Neuronal stem cell (in vitro differentiated cells): ENCODE data around the gene RNF114.
A peak's percentile ranks its signal among the peaks of the same experiment; 100 is the strongest.
"Not testable (repeated sequence)": the region's sequence is repeated elsewhere in the genome, so short reads cannot be mapped to it uniquely, and the experiment has no call there.

Source experiments
- DNase-seq: peaks from one replicate; pipeline ENCODE4 v3.0.0-alpha.2; 2013; ENCODE audit warnings: low spot score
- H2AFZ ChIP-seq: one replicate; pipeline ENCODE4 v1.6.1; 2013; ENCODE audit warnings: mild to moderate bottlenecking, low read length, inconsistent platforms
- H2AK5ac ChIP-seq: 2 replicates; pipeline ENCODE4 v1.6.1; 2013; ENCODE audit warnings: low read depth, mild to moderate bottlenecking, inconsistent platforms, low read length, moderate library complexity, mixed read lengths
- H2BK120ac ChIP-seq: 2 replicates; pipeline ENCODE4 v1.6.1; 2013; ENCODE audit warnings: low read depth, mild to moderate bottlenecking, inconsistent platforms, low read length, moderate library complexity, mixed read lengths
- H2BK12ac ChIP-seq: one replicate; pipeline ENCODE4 v1.6.1; 2013; ENCODE audit warnings: low read length, inconsistent platforms
- H2BK15ac ChIP-seq: 2 replicates; pipeline ENCODE4 v1.6.1; 2013; ENCODE audit warnings: mild to moderate bottlenecking, low read length, inconsistent platforms, mixed read lengths
- H2BK5ac ChIP-seq: one replicate; pipeline ENCODE4 v1.6.1; 2013; ENCODE audit warnings: inconsistent platforms, mild to moderate bottlenecking, low read length, moderate library complexity
- H3K14ac ChIP-seq: one replicate; pipeline ENCODE4 v1.6.1; 2013; ENCODE audit warnings: low read length, inconsistent platforms
- H3K18ac ChIP-seq: 2 replicates; pipeline ENCODE4 v1.6.1; 2013; ENCODE audit warnings: low read length, inconsistent platforms
- H3K23ac ChIP-seq: 2 replicates; pipeline ENCODE4 v1.6.1; 2013; ENCODE audit warnings: low read depth, mild to moderate bottlenecking, mixed read lengths, low read length, inconsistent platforms; ENCODE audit not compliant: poor library complexity
- H3K27ac ChIP-seq: replicated peaks from 3 replicates; pipeline ENCODE4 v1.5.1; 2013; ENCODE audit warnings: low read length, inconsistent platforms
- H3K27me3 ChIP-seq, 3 experiments: 2 replicates each; pipeline ENCODE4 v1.6.1; 2013; ENCODE audit warnings: low read length in 3 of 3, mild to moderate bottlenecking in 2 of 3, inconsistent platforms in 1 of 3, low read depth in 1 of 3, mixed read lengths in 1 of 3, moderate library complexity in 1 of 3; ENCODE audit not compliant: control insufficient read depth in 3 of 3, insufficient read depth in 3 of 3
- H3K36me3 ChIP-seq, 2 donors: replicated peaks in 1 of 2; 2 replicates each; pipeline ENCODE4 v1.6.1; 2013; ENCODE audit warnings: low read length in 2 of 2; ENCODE audit not compliant: control insufficient read depth in 2 of 2, insufficient read depth in 2 of 2
- H3K4ac ChIP-seq: 2 replicates; pipeline ENCODE4 v1.6.1; 2013; ENCODE audit warnings: inconsistent platforms, mild to moderate bottlenecking, low read length, moderate library complexity
- H3K4me1 ChIP-seq, 2 donors: 1 replicate in 1 of 2; 2 replicates in 1 of 2; pipeline ENCODE4 v1.6.1; 2013; ENCODE audit warnings: low read length in 2 of 2, low read depth in 1 of 2; ENCODE audit not compliant: control insufficient read depth in 2 of 2, insufficient read depth in 1 of 2
- H3K4me2 ChIP-seq: one replicate; pipeline ENCODE4 v1.6.1; 2013; ENCODE audit warnings: mild to moderate bottlenecking, low read length, inconsistent platforms; ENCODE audit not compliant: insufficient read depth, poor library complexity, severe bottlenecking
- H3K4me3 ChIP-seq, 2 donors: 2 replicates each; pipeline ENCODE4 v1.5.1; 2013; ENCODE audit warnings: low read length in 2 of 2, mild to moderate bottlenecking in 2 of 2, inconsistent platforms in 1 of 2, moderate library complexity in 1 of 2
- H3K79me1 ChIP-seq: one replicate; pipeline ENCODE4 v1.6.1; 2013; ENCODE audit warnings: low read depth, mild to moderate bottlenecking, inconsistent platforms, low read length, moderate library complexity
- H3K9ac ChIP-seq: one replicate; pipeline ENCODE4 v1.6.1; 2013; ENCODE audit warnings: mild to moderate bottlenecking, low read depth, low read length, inconsistent platforms; ENCODE audit not compliant: poor library complexity
- H3K9me3 ChIP-seq, 2 donors: replicated peaks in 1 of 2; 2 replicates each; pipeline versions ENCODE3 to v1.6.1; 2013; ENCODE audit warnings: low read length in 2 of 2, mild to moderate bottlenecking in 2 of 2, inconsistent platforms in 1 of 2, low read depth in 1 of 2, mixed read lengths in 1 of 2, moderate library complexity in 1 of 2; ENCODE audit not compliant: control insufficient read depth in 2 of 2, insufficient read depth in 1 of 2
- H4K8ac ChIP-seq: one replicate; pipeline ENCODE4 v1.6.1; 2013; ENCODE audit warnings: low read depth, mild to moderate bottlenecking, inconsistent platforms, low read length, moderate library complexity
- H4K91ac ChIP-seq: one replicate; pipeline ENCODE4 v1.6.1; 2013; ENCODE audit warnings: low read length, low read depth, mild to moderate bottlenecking, inconsistent platforms; ENCODE audit not compliant: poor library complexity
- WGBS, 2 donors: extraction: QIAGEN DNeasy Blood & Tissue Kit; methylation state at CpG; one replicate each; pipeline ENCODE4 v1.1.7; 2013; ENCODE audit warnings: missing lambda C conversion rate in 2 of 2, mixed read lengths in 1 of 2; ENCODE audit not compliant: insufficient read length in 2 of 2, insufficient replicate concordance in 1 of 2; ENCODE audit errors: extremely low coverage in 2 of 2; 5-methylcytosine and 5-hydroxymethylcytosine counted together

The RNF114 gene

GRCh38 chr20:49990271-49990720, 54.1 kb downstream of the RNF114 start:
- Histone ChIP-seq H2BK5ac (no peak overlapping the region), H3K27me3 (no peaks in the 10 kb centered on the region), H3K27ac (peak overlapping the region; percentile 69)

GRCh38 chr20:49993301-49993751, 57.1 kb downstream of the RNF114 start:
- Histone ChIP-seq H3K9ac (no peak overlapping the region), H3K36me3 (peaks cover 0 to 3% of the 10 kb centered on the region in 2 donors), H3K4ac (no peak overlapping the region), H3K4me2 (no peak overlapping the region), H3K79me1 (no peaks in the 10 kb centered on the region), H2AFZ (no peak overlapping the region), H4K8ac (no peak overlapping the region), H3K27ac (no peak overlapping the region), H3K4me3 (no peak overlapping the region), H2BK15ac (no peak overlapping the region), H3K9me3 (no peaks in the 10 kb centered on the region), H3K18ac (no peak overlapping the region), H3K23ac (no peak overlapping the region), H2BK12ac (no peak overlapping the region), H3K4me1 (peaks cover 21 to 24% of the 10 kb centered on the region in 2 donors), H3K14ac (no peak overlapping the region), H2AK5ac (no peak overlapping the region), H3K27me3 (no peaks in the 10 kb centered on the region), H2BK5ac (no peak overlapping the region), H4K91ac (no peak overlapping the region), H2BK120ac (no peak overlapping the region)
- DNase-seq, result no peak
- no CpG with 5 or more reads among the region's 6 CpGs for WGBS, 2 donors

More at GRCh38 chr20:49990271-49990720, 54.1 kb downstream of the RNF114 start:
- H3K36me3 ChIP-seq, result peaks cover 0 to 22% of the 10 kb centered on the region in 2 donors
- peak overlapping the region; percentile 76 for H3K18ac ChIP-seq
- no peak for DNase-seq
- peak overlapping the region; percentile 88 for H2AFZ ChIP-seq
- H2AK5ac ChIP-seq, result no peak overlapping the region
- peak overlapping the region; percentile 40 for H2BK120ac ChIP-seq
- H2BK12ac ChIP-seq, result no peak overlapping the region
- H4K8ac ChIP-seq, result no peak overlapping the region
- H3K4me3 ChIP-seq, result no peak overlapping the region
- WGBS, 2 donors, result no CpG with 5 or more reads among the region's 9 CpGs
- H3K14ac ChIP-seq, result no peak overlapping the region
- H3K9ac ChIP-seq, result peak overlapping the region; percentile 27
- H3K4me2 ChIP-seq, result no peak overlapping the region
- no peak overlapping the region for H3K4ac ChIP-seq
- no peaks in the 10 kb centered on the region for H3K9me3 ChIP-seq
- no peak overlapping the region for H3K23ac ChIP-seq
- no peaks in the 10 kb centered on the region for H3K79me1 ChIP-seq
- H4K91ac ChIP-seq, result peak overlapping the region; percentile 38
- peak overlapping the region; percentile 32 for H2BK15ac ChIP-seq
- peaks cover 23 to 33% of the 10 kb centered on the region in 2 donors for H3K4me1 ChIP-seq

- Histone ChIP-seq H3K4me3 (no peak overlapping the region), H2AFZ (no peak overlapping the region), H2BK120ac (no peak overlapping the region), H4K91ac (no peak overlapping the region), H2BK5ac (no peak overlapping the region), H3K23ac (no peak overlapping the region), H3K9me3 (no peaks in the 10 kb centered on the region), H3K79me1 (no peaks in the 10 kb centered on the region), H3K27ac (no peak overlapping the region), H3K4me1 (peaks cover 3 to 4% of the 10 kb centered on the region in 2 donors), H3K4ac (no peak overlapping the region), H4K8ac (no peak overlapping the region), H2BK15ac (no peak overlapping the region), H2AK5ac (no peak overlapping the region), H3K14ac (no peak overlapping the region), H3K9ac (no peak overlapping the region), H3K4me2 (no peak overlapping the region), H3K27me3 (no peaks in the 10 kb centered on the region), H3K18ac (no peak overlapping the region), H3K36me3 (no peaks in the 10 kb centered on the region), H2BK12ac (no peak overlapping the region)
- no peak for DNase-seq
- WGBS, 2 donors, result no CpG with 5 or more reads among the region's 3 CpGs
Observed at GRCh38 chr20:49995586-49995985, 59.4 kb downstream of the RNF114 start.

- H4K8ac ChIP-seq, DNase-seq, H2BK5ac ChIP-seq, H3K18ac ChIP-seq, H3K9ac ChIP-seq, H2BK15ac ChIP-seq, H2BK120ac ChIP-seq, H2AK5ac ChIP-seq, H3K79me1 ChIP-seq, H3K4me3 ChIP-seq, H2BK12ac ChIP-seq, H3K4me1 ChIP-seq, H3K27ac ChIP-seq, H3K4ac ChIP-seq, H3K27me3 ChIP-seq, H4K91ac ChIP-seq, H3K36me3 ChIP-seq, H3K23ac ChIP-seq, H3K4me2 ChIP-seq, H3K9me3 ChIP-seq, H3K14ac ChIP-seq: not testable (repeated sequence)
- no CpG with 5 or more reads among the region's 15 CpGs for WGBS, 2 donors
- H2AFZ ChIP-seq, result peak overlapping the region; percentile 59
Observed at GRCh38 chr20:49998478-49999188, 62.4 kb downstream of the RNF114 start.
